A673 (cell line): Measurements from ENCODE around the gene CEP44. TPM values are rescaled to one million over a fixed set of nuclear protein-coding genes. Genes with fewer than 3 reads are reported as not detected.

Experiments used
- BruUV-seq: library from RNA; stranded (reverse); fragments of 400-500 nt; replicated peaks from 2 replicates; lab custom pipeline; 2021; lab: Mats Ljungman, UMichigan
- CTCF ChIA-PET: fragments of 300-600 bp; sonication (Branson Sonifier 250); formaldehyde crosslinking; loops from one replicate; lab custom pipeline; 2022; ENCODE audit warnings: antibody characterized with exemption; lab: Charles Lee
- POLR2A ChIA-PET: fragments of 300-600 bp; sonication (Branson Sonifier 250); formaldehyde crosslinking; loops from one replicate; lab custom pipeline; 2022; ENCODE audit warnings: antibody characterized with exemption; ENCODE audit not compliant: low non-redundant PET; lab: Charles Lee
- DNase-seq: peaks from one replicate; pipeline ENCODE4 v3.0.0-alpha.2; 2015; ENCODE audit warnings: low spot score
- H3K27ac ChIP-seq: fragments of 200-600 bp; sonication (generic); 2 replicates; pipeline ENCODE4 v1.5.1; 2016; ENCODE audit warnings: mixed run types, low read depth, mild to moderate bottlenecking, mixed read lengths, antibody characterized with exemption, low read length; ENCODE audit not compliant: poor library complexity, severe bottlenecking
- H3K27me3 ChIP-seq: fragments of 200-600 bp; sonication (generic); replicated peaks from 2 replicates; pipeline ENCODE4 v1.6.1; 2017; ENCODE audit warnings: mixed run types, low read depth, mild to moderate bottlenecking, mixed read lengths, antibody characterized with exemption, low read length; ENCODE audit not compliant: insufficient read depth, poor library complexity
- H3K36me3 ChIP-seq: fragments of 200-600 bp; sonication (generic); 2 replicates; pipeline ENCODE4 v1.6.1; 2016; ENCODE audit warnings: mixed run types, mild to moderate bottlenecking, mixed read lengths, antibody characterized with exemption, low read length; ENCODE audit not compliant: insufficient read depth, poor library complexity, severe bottlenecking
- H3K4me1 ChIP-seq: fragments of 200-600 bp; sonication (generic); 2 replicates; pipeline ENCODE4 v1.6.1; 2017; ENCODE audit warnings: mixed run types, mild to moderate bottlenecking, mixed read lengths, antibody characterized with exemption, low read length; ENCODE audit not compliant: insufficient read depth, poor library complexity, severe bottlenecking
- H3K4me3 ChIP-seq: fragments of 200-600 bp; sonication (generic); 2 replicates; pipeline ENCODE4 v1.5.1; 2016; ENCODE audit warnings: low read depth, mixed run types, mild to moderate bottlenecking, mixed read lengths, low read length; ENCODE audit not compliant: poor library complexity, severe bottlenecking
- H3K9me3 ChIP-seq: fragments of 200-600 bp; sonication (generic); 2 replicates; pipeline ENCODE4 v1.6.1; 2016; ENCODE audit warnings: mixed run types, low read depth, mild to moderate bottlenecking, mixed read lengths, antibody characterized with exemption, low read length; ENCODE audit not compliant: poor library complexity, severe bottlenecking
- CTCF ChIP-seq: fragments of 300-800, 200-600 bp; sonication (generic); conservative IDR thresholded peaks from 2 replicates; pipeline ENCODE4 v1.5.1; 2017; ENCODE audit warnings: low read depth, mild to moderate bottlenecking, antibody characterized with exemption, low read length, moderate library complexity, mixed read lengths
- EZH2 ChIP-seq: fragments of 200-600 bp; sonication (generic); IDR thresholded peaks from 2 replicates; pipeline ENCODE4 v1.6.1; 2017; ENCODE audit warnings: borderline replicate concordance, low read depth, mild to moderate bottlenecking, mixed read lengths, antibody characterized with exemption, low read length; ENCODE audit not compliant: poor library complexity, severe bottlenecking
- intact Hi-C: fragments of 100-400 bp; cut with micrococcal nuclease; formaldehyde crosslinking; loops from one replicate; pipeline ENCODE4 v1.10.0; 2022; ENCODE audit not compliant: unreplicated experiment
- total RNA-seq: library from RNA; stranded (reverse); gene quantifications from 2 replicates; pipeline ENCODE4 v1.2.3, GENCODE V29; 2021

CEP44 gene
- total RNA-seq, 1 experiment from 2014 or later, result 22.3 TPM

GRCh38 chr4:174318829-174319764, 35.4 kb downstream of the CEP44 start:
- intact Hi-C loops, result loop anchor here (2.0 to 10.0 kb wide), 5 partner anchors 96 to 984 kb away; partner anchors contain the start of gene HMGB2
- H3K4me1 ChIP-seq, result peaks cover 35% of the 10 kb centered on the region
- H3K9me3 ChIP-seq, result no peaks in the 10 kb centered on the region
- no peak for TF ChIP-seq EZH2
- peak; percentile 83 for TF ChIP-seq CTCF
- CTCF ChIA-PET, result interaction anchor here (0.6 kb wide), 1 partner anchor 901 kb away, joined by 6 read pairs; no protein-coding TSS in a partner anchor
- POLR2A ChIA-PET, result no interaction called here
- no peak overlapping the region for H3K27ac ChIP-seq
- H3K36me3 ChIP-seq, result peaks cover 5% of the 10 kb centered on the region
- no peaks in the 10 kb centered on the region for H3K27me3 ChIP-seq
- no peak overlapping the region for H3K4me3 ChIP-seq
- BruUV-seq, result TSS peak; percentile 12
- DNase-seq, result peak; percentile 55

- Histone ChIP-seq H3K27me3 (no peaks in the 10 kb centered on the region), H3K4me3 (no peak overlapping the region), H3K9me3 (no peaks in the 10 kb centered on the region), H3K36me3 (peaks cover 5% of the 10 kb centered on the region), H3K27ac (no peak overlapping the region), H3K4me1 (peaks cover 25% of the 10 kb centered on the region)
- DNase-seq, result no peak
- no TSS peak for BruUV-seq
- TF ChIP-seq EZH2, result no peak
- TF ChIP-seq CTCF, result no peak
- CTCF ChIA-PET, result no interaction called here
- POLR2A ChIA-PET, result no interaction called here
- intact Hi-C loops, result no loop called here
These were observed 36.9 kb downstream of the CEP44 start for GRCh38 chr4:174320494-174321199.

GRCh38 chr4:174324236-174324635, 40.5 kb downstream of the CEP44 start:
- TF ChIP-seq EZH2 (no peak), CTCF (no peak)
- no TSS peak for BruUV-seq
- H3K9me3 ChIP-seq, result no peaks in the 10 kb centered on the region
- no peaks in the 10 kb centered on the region for H3K27me3 ChIP-seq
- intact Hi-C loops, result no loop called here
- H3K36me3 ChIP-seq, result no peaks in the 10 kb centered on the region
- H3K4me1 ChIP-seq, result no peaks in the 10 kb centered on the region
- no peak overlapping the region for H3K4me3 ChIP-seq
- CTCF ChIA-PET, result no interaction called here
- no peak overlapping the region for H3K27ac ChIP-seq
- DNase-seq, result no peak
- POLR2A ChIA-PET, result no interaction called here
